HG03196 (cell line): ENCODE data around the gene PSENEN.
"Not testable (repeated sequence)": the region's sequence is repeated elsewhere in the genome, so short reads cannot be mapped to it uniquely, and the experiment has no call there.

ENCODE experiments used
- ATAC-seq: cut with Tn5 transposase; IDR thresholded peaks from one replicate; pipeline ENCODE4 v1.9.1; 2021; ENCODE audit not compliant: unreplicated experiment

PSENEN gene

GRCh38 chr19:35768082-35768421 lies 22.6 kb downstream of the PSENEN start:
- no peak for ATAC-seq

GRCh38 chr19:35772362-35772761 lies 26.9 kb downstream of the PSENEN start:
- ATAC-seq, result not testable (repeated sequence)

GRCh38 chr19:35773020-35773806 lies 27.8 kb downstream of the PSENEN start:
- ATAC-seq, result no peak

GRCh38 chr19:35774274-35775045 lies 29.0 kb downstream of the PSENEN start:
- ATAC-seq, result no peak

GRCh38 chr19:35775046-35775297 lies 29.5 kb downstream of the PSENEN start:
- ATAC-seq, result peak; percentile 6

- ATAC-seq, result peak; percentile 89
Measured at GRCh38 chr19:35775298-35776101, 30.0 kb downstream of the PSENEN start, which contains the start of gene ARHGAP33. TSS of gene ARHGAP33 (plus strand) at chr19:35775564. CDS start at chr19:35775659, 95 bp downstream.

- no peak for ATAC-seq
Measured at GRCh38 chr19:35776102-35776788, 30.8 kb downstream of the PSENEN start.

- no peak for ATAC-seq
Measured at GRCh38 chr19:35777086-35777841, 31.8 kb downstream of the PSENEN start.

- no peak for ATAC-seq
Measured at GRCh38 chr19:35777961-35778360, 32.5 kb downstream of the PSENEN start.

GRCh38 chr19:35779033-35779432 lies 33.6 kb downstream of the PSENEN start:
- no peak for ATAC-seq

- ATAC-seq, result no peak
Measured at GRCh38 chr19:35780058-35780457, 34.6 kb downstream of the PSENEN start.

- ATAC-seq, result no peak
Measured at GRCh38 chr19:35780717-35781116, 35.3 kb downstream of the PSENEN start.

GRCh38 chr19:35781650-35782049 lies 36.2 kb downstream of the PSENEN start:
- no peak for ATAC-seq

GRCh38 chr19:35782589-35782988 lies 37.1 kb downstream of the PSENEN start:
- ATAC-seq, result no peak

- no peak for ATAC-seq
Measured at GRCh38 chr19:35783469-35784434, 38.3 kb downstream of the PSENEN start.

- no peak for ATAC-seq
Measured at GRCh38 chr19:35784503-35785338, 39.3 kb downstream of the PSENEN start.

GRCh38 chr19:35785339-35785627 lies 39.8 kb downstream of the PSENEN start:
- ATAC-seq, result no peak

GRCh38 chr19:35786299-35787160 lies 41.1 kb downstream of the PSENEN start:
- ATAC-seq, result no peak
